ENCODE data around the gene YPEL1. TPM values are rescaled to one million over a fixed set of nuclear protein-coding genes. Genes with fewer than 3 reads are reported as not detected.

Gene YPEL1
- total and polyA plus RNA-seq, 4 donors = 0.83 to 4.8 (median 2.2) TPM

DNA sequence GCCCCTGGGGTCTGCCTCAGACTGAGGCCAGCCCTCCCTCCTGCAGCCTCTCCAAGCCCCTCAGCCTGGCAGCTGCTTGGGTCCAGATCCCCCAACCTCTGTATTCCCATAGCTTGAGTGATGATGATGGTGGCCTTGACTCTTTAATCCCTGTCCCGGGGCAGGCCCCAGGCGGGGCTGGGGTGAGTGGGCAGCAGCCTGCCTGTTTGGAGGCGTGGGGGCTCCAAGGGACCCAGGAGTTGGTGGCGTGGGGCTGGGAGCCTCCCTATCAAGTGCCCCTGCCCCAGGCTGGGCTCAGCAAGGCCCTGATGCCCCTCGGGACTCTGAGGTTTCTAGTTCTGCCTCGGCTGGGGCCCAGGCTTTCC, 47.3 kb downstream of the YPEL1 start:
- Histone ChIP-seq H3K4me1 (ENCODE audit: control insufficient read depth in 4 of 4, insufficient read depth in 4 of 4, low read length in 3 of 4) (no peaks in the 10 kb centered on the region), H3K9me3 (ENCODE audit: control insufficient read depth in 4 of 4, low read length in 3 of 4) (no peaks in the 10 kb centered on the region), H3K4me3 (ENCODE audit: low read depth in 1 of 3, low read length in 3 of 3) (no peak overlapping the region), H3K9ac (ENCODE audit: low read depth in 1 of 2, low read length in 2 of 2) (no peak overlapping the region), H3K36me3 (ENCODE audit: control insufficient read depth in 4 of 4, insufficient read depth in 3 of 4, low read depth in 1 of 4, low read length in 3 of 4) (peaks cover 10 to 58% (median 21%) of the 10 kb centered on the region in 4 donors), H3K27me3 (ENCODE audit: control insufficient read depth in 4 of 4, insufficient read depth in 4 of 4, low read length in 3 of 4) (no peaks in the 10 kb centered on the region), H3K27ac (ENCODE audit: low read depth in 1 of 2, low read length in 2 of 2) (no peak overlapping the region)
- TF ChIP-seq RXRA (IDR thresholded peaks at IDR 0.05) (no peak), HNF4G (IDR thresholded peaks at IDR 0.05) (no peak), HNF4A (conservative IDR thresholded peaks at IDR 0.05) (no peak), JUND (IDR thresholded peaks at IDR 0.05) (no peak), RAD21 (IDR thresholded peaks at IDR 0.05) (no peak)
- TF ChIP-seq, protein P1, sequence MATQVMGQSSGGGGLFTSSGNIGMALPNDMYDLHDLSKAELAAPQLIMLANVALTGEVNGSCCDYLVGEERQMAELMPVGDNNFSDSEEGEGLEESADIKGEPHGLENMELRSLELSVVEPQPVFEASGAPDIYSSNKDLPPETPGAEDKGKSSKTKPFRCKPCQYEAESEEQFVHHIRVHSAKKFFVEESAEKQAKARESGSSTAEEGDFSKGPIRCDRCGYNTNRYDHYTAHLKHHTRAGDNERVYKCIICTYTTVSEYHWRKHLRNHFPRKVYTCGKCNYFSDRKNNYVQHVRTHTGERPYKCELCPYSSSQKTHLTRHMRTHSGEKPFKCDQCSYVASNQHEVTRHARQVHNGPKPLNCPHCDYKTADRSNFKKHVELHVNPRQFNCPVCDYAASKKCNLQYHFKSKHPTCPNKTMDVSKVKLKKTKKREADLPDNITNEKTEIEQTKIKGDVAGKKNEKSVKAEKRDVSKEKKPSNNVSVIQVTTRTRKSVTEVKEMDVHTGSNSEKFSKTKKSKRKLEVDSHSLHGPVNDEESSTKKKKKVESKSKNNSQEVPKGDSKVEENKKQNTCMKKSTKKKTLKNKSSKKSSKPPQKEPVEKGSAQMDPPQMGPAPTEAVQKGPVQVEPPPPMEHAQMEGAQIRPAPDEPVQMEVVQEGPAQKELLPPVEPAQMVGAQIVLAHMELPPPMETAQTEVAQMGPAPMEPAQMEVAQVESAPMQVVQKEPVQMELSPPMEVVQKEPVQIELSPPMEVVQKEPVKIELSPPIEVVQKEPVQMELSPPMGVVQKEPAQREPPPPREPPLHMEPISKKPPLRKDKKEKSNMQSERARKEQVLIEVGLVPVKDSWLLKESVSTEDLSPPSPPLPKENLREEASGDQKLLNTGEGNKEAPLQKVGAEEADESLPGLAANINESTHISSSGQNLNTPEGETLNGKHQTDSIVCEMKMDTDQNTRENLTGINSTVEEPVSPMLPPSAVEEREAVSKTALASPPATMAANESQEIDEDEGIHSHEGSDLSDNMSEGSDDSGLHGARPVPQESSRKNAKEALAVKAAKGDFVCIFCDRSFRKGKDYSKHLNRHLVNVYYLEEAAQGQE (IDR thresholded peaks at IDR 0.05) = no peak
- no peak for DNase-seq (ENCODE audit: low spot score)
- 98% methylated on average over 6 of the region's 6 CpGs for WGBS

DNA sequence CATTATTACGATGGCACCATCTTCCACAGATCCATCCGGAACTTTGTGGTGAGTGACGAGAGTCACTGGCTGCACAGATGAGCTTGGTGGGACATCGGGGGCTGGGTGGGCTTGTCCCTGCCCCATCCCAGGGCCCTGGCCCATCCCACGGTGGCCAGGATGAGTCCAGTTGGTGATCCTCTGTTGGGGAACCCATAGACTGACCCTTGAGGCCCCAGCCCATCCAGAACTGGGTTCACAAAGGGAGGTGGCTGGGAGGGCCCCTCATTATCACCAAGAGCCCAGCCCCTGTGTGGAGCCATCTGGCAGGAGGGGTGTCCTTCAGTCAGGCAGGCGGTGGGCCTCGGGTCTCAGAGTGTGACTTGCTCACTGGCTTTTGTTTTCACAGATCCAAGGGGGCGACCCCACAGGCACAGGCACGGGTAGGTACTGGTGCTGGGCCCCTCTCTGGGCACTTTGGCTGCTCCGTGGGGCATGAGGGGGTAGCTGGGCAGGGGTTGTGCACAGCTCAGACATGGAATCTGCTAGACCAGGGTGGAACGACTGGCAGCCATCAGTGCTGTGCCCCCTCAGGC, 47.8 kb downstream of the YPEL1 start:
- WGBS = 96% methylated on average over 11 of the region's 11 CpGs
- Histone ChIP-seq H3K4me3 (ENCODE audit: low read depth in 1 of 3, low read length in 3 of 3) (no peak overlapping the region), H3K9ac (ENCODE audit: low read depth in 1 of 2, low read length in 2 of 2) (no peak overlapping the region), H3K27ac (ENCODE audit: low read depth in 1 of 2, low read length in 2 of 2) (no peak overlapping the region), H3K27me3 (ENCODE audit: control insufficient read depth in 4 of 4, insufficient read depth in 4 of 4, low read length in 3 of 4) (no peaks in the 10 kb centered on the region), H3K36me3 (ENCODE audit: control insufficient read depth in 4 of 4, insufficient read depth in 3 of 4, low read depth in 1 of 4, low read length in 3 of 4) (peaks cover 10 to 57% (median 22%) of the 10 kb centered on the region in 4 donors), H3K4me1 (ENCODE audit: control insufficient read depth in 4 of 4, insufficient read depth in 4 of 4, low read length in 3 of 4) (no peaks in the 10 kb centered on the region), H3K9me3 (ENCODE audit: control insufficient read depth in 4 of 4, low read length in 3 of 4) (no peaks in the 10 kb centered on the region)
- TF ChIP-seq JUND (IDR thresholded peaks at IDR 0.05) (no peak), HNF4G (IDR thresholded peaks at IDR 0.05) (no peak), NR2F2 (IDR thresholded peaks at IDR 0.05) (no peak), FOXA2 (IDR thresholded peaks at IDR 0.05) (no peak), EGR1 (IDR thresholded peaks at IDR 0.05; ENCODE audit: low read depth in 2 of 2) (no peak), GABPA (IDR thresholded peaks at IDR 0.05 in 1 of 2, conservative IDR thresholded peaks at IDR 0.05 in 1 of 2) (no peak), YY1 (IDR thresholded peaks at IDR 0.05) (no peak), SP1 (IDR thresholded peaks at IDR 0.05) (no peak), HNF4A (conservative IDR thresholded peaks at IDR 0.05) (no peak), FOXA1 (IDR thresholded peaks at IDR 0.05) (no peak)
- TF ChIP-seq, protein P2, sequence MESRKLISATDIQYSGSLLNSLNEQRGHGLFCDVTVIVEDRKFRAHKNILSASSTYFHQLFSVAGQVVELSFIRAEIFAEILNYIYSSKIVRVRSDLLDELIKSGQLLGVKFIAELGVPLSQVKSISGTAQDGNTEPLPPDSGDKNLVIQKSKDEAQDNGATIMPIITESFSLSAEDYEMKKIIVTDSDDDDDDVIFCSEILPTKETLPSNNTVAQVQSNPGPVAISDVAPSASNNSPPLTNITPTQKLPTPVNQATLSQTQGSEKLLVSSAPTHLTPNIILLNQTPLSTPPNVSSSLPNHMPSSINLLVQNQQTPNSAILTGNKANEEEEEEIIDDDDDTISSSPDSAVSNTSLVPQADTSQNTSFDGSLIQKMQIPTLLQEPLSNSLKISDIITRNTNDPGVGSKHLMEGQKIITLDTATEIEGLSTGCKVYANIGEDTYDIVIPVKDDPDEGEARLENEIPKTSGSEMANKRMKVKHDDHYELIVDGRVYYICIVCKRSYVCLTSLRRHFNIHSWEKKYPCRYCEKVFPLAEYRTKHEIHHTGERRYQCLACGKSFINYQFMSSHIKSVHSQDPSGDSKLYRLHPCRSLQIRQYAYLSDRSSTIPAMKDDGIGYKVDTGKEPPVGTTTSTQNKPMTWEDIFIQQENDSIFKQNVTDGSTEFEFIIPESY (IDR thresholded peaks at IDR 0.05) = no peak
- TF ChIP-seq, protein P1 (IDR thresholded peaks at IDR 0.05) = no peak
- TF ChIP-seq, protein P3, sequence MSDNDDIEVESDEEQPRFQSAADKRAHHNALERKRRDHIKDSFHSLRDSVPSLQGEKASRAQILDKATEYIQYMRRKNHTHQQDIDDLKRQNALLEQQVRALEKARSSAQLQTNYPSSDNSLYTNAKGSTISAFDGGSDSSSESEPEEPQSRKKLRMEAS (IDR thresholded peaks at IDR 0.05) = no peak
- no peak for DNase-seq (ENCODE audit: low spot score)

Measured in liver (tissue), 9 donors.